Urothelium cell line (cell line): ENCODE data around the gene RIN1.
"Not testable (repeated sequence)": the region's sequence is repeated elsewhere in the genome, so short reads cannot be mapped to it uniquely, and the experiment has no call there.

Experiments
- DNase-seq: peaks from one replicate; pipeline ENCODE4 v3.0.0; 2011; ENCODE audit warnings: low spot score, mixed read lengths
- FAIRE-seq: peaks from 2 replicates; lab custom pipeline; 2011; peaks lifted over from hg19 to GRCh38; lab: Jason Lieb, UNC

RIN1 gene

DNA sequence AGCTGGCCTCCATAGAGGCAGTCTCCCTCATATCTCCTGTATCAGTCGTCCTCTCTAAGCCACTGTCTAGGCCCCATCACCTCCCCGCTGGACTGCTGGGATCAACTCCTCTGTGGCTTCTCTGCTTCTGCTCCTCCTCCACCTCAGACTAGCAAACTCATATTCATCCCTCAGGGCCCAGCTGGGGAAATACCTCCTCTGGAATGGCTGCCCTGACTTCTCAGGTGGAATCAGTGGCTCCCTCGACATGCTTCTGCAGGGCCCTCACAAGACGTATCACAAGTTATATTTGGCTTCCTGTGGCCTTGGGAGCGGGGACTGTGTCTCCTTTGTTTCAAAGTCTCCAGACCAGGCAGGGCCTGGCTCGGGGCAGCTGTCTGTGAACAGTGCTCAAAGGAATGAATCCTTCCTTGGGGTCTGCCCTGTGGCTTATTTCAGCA is 25.3 kb upstream of the RIN1 start:
- DNase-seq (peak; percentile 2), FAIRE-seq (no peak)

DNA sequence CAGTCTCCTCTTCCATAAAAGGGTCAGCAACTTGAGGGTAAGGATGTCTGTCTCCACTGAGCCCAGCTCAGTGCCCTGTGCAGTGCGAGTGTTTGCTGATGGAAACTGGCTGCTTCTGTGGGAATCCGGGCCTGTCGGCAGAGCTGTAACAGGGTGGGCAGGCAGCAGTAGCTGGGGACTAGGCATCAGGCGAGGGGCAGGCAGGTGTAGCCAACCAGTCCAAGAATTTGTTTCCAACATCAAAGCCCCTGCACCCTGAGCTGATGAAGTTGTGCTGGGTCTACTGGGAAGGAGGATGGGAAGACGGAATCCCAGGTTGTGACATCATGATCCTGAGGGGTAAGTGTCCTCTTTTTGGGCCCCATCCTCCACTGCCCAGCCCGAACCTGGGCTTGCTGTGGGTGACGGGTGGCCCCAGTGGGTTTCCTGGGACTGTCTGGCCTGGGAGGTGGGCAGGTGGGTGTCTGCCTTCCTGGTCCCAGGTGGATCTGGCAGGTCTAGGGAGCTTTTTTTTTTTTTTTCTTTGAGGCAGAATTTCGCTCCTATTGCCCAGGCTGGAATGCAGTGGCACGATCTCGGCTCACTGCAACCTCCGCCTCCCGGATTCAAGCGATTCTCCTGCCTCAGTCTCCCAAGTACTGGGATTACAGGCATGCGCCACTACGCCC is 24.3 kb upstream of the RIN1 start:
- FAIRE-seq (no peak), DNase-seq (peak; percentile 2)

DNA sequence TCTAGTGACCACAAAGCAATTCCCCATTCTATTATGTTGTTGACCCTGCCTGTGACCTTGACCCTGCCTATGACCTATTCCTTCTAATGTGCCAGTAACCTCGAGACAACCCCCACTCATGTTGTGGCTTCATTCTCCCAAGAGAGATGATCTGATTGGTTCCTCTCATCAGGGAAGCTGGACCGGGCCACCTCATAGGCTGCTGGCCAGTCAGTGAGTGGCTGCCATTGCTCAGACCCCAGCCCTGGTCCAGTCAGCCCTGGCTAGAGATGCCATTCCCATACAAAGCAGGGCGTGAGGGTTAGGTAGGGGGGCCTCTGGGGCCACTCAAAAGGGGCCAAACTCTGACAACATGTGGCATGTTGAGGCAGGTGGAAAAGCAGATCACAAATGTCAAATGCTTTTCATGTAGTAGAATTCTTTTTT is 23.4 kb upstream of the RIN1 start:
- peak; percentile 11 for DNase-seq
- no peak for FAIRE-seq

DNA sequence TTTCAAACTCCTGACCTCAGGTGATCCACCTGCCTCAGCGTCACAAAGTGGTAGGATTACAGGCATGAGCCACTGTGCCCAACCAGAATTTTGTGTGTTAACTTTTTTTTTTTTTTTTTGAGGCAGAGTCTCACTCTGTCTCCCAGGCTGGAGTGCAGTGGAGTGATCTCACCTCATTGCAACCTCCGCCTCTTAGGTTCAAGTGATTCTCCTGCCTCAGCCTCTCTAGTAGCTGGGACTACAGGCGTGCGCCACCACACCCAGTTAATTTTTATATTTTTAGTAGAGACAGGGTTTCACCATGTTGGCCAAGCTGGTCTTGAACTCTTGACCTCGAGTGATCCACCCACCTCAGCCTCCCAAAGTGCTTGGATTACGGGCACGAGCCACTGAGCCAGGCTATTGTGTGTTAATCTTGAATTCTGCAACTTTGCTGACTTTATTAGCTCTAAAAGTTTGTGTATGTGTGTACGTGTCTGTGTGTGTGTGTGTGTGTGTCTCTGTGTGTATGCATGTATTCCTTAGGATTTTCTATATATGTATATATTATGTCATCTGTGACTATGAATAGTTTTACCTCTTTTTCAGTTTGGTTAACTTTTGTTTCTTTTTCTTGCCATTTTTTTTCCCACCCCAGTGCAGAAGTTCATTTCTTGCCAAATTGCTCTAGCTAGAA is 14.5 kb upstream of the RIN1 start:
- not testable (repeated sequence) for DNase-seq, FAIRE-seq

DNA sequence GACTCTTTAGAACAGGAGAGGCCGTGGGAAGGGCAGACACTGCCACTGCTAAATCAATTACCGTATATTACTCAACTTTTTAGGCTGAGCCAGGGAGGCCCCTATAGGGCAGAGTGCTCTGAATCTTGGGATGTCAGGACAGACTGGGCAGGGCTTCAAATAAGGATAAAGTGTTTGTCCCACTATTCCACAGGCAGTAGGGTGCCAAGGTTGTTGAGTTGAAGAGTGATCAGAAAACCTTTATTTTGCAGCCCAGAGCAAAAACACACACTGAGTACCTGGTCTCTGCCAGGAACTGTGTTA is 12.8 kb upstream of the RIN1 start:
- DNase-seq = no peak
- no peak for FAIRE-seq

DNA sequence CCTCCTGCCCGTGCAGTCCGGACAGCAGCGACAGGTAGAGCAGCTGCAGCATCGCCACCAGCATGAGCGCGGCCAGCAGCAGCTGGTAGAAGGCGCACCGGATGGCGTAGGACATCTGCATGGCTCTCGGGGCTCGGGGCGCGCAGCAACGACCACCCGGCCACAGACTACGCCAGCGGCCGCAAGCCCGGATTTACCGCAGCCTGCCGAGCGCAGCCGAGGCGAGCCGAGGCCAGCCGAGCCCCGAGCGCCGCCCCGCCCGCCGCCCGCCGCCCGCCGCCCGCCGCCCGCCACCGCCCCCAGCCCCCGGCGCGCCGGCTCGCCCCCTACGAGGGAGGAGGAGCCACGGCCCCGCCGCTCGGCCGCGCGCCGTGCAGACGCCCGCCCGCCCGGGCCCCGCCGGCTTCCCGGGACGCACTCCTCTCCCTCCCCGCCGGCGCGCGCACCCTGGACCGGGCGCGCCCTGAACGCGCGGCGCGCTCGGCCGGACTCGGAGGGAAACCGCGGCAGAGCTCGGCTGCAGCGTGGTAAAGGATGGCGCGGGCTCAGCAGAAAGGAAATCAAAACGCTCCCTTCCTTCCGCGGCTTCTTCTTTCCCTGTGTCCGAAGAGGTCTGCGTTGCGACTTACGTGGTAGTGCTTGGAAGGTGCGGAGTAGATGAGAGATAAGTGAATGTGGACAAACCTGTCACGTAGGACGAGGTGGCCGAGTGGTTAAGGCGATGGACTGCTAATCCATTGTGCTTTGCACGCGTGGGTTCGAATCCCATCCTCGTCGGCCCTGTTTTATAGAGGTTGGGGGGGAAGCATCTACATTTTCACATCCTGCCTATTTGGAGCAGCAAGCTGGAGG is 11.4 kb upstream of the RIN1 start, which contains the start of gene B4GAT1:
Gene B4GAT1, minus strand, starts transcription at position 205 of the 852 bp plus-strand sequence. Its CDS starts 84 bp downstream, at position 121.
- FAIRE-seq = peak; percentile 91

DNA sequence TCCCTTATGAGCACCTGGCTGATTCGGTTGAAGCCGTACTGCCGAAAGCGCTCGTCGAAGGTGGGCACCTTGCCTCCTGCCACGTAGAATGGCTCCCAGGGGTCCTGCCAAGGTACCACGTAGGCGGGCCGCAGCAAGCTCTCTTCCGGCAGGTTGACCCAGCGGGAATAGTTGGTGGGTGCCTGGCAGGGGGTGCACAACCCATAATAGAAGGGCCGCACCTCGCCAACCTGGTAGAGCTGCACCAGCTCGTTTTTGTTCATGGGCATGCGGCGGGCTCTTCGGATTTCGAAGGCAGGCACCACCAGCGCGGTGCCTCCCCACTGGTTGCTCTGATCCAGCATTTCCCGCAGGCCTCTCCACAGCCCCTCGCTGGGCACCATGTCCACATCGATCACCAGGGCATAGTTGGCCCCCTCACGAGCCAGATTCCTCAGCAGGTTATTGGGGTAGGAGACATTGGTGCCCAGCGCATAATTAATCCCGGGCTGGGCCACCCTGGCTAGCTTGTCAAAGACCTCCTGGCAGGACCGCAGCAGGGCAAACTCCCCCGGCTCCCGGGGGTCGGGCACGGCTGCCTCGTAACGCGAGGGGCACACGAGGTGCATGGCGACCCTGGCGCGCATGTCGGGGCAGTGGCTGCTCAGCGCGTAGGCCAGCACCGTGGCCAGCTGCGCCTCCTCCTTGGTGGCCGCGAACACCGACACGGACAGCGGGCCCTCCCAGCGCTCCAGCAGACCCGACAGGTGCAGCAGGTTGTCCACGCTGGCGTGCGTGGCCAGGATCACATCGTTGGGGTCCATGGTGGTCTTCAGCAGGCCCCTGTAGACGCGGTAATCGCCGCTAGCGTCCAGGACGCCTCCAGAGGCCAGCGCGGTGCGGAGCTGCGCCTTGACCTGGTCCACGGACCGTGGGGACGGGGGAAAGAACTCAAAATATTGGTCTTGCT is 10.5 kb upstream of the RIN1 start:
- FAIRE-seq (no peak), DNase-seq (no peak)

More for the DNA sequence above, 11.4 kb upstream of the RIN1 start, which contains the start of gene B4GAT1:
- DNase-seq = peak; percentile 74

DNA sequence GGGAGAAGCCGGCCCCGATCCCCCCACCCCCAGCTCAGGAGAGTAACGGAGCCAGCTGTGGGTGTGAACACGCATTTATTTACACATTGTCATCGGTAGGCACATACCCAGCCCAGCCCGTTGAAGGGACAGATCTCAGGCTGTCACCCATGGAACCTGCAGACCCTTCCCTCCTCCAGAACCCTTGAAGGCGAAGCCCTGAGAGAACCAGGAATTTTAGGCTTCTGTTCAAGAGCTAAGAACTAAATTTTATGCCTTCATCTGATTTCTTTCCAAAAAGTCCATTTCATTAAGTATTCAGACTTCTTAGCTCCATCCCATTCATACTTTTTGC is 9.0 kb upstream of the RIN1 start:
- FAIRE-seq = no peak
- DNase-seq = no peak

DNA sequence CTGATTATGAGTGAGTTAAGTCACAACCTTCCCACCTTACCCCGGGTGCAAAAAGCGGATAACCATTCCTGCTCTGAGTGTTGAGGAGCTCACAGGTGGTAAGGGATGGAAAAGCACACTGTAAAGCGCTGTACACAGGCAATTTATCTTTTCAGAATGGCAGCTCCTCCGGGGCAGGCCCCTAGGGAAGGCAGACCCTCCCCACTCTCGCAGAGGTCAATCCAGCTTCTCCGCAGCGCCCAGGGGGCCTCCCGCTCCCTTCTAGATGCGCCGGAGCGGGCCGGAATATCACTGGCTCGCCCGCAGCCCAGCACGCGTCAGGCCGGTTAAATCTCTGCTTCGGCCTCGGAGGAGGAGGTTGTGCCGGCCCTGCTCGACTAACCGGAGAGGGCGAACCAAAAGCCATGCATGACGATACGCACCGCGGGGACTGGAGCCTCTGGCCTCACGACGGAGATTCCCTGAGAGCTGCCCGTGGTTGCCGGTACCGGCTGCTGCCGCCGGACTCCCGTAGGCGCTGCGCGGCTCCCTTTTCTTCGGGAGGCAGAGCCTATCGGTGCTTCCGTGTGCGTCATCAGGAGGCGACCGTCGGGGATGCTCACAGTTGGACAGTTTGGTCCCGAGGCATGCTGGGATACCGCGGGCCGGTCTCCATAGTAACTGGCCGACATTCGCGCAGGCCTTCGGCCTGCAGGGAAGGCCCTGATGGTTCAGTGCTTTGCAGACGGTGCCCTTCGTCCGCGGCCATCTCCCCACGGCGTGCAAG is 8.5 kb upstream of the RIN1 start, which contains the start of gene BRMS1:
Gene BRMS1, minus strand, starts transcription at position 555 of the 766 bp plus-strand sequence. CDS start 2,870 bp downstream, outside the sequence.
- DNase-seq (peak; percentile 95), FAIRE-seq (no peak)

DNA sequence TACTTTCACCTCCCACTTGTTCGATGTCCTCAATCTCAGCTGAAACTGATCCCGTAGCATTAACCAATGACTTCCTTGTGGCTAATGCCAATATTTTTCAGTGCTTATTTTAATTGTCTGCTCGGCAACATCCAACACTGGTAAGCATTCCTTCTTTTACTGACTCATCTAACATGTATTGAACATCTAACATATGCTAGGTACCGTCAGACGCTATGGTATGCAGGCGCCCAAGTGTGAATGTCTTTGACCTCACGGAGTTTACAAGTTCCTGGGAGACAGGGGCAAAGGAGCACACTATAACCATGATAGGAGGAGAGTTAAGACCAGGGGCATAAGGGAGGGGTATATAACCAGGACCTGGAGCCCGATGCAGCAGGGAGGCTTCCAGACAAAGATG is 6.9 kb upstream of the RIN1 start:
- FAIRE-seq (no peak), DNase-seq (no peak)

DNA sequence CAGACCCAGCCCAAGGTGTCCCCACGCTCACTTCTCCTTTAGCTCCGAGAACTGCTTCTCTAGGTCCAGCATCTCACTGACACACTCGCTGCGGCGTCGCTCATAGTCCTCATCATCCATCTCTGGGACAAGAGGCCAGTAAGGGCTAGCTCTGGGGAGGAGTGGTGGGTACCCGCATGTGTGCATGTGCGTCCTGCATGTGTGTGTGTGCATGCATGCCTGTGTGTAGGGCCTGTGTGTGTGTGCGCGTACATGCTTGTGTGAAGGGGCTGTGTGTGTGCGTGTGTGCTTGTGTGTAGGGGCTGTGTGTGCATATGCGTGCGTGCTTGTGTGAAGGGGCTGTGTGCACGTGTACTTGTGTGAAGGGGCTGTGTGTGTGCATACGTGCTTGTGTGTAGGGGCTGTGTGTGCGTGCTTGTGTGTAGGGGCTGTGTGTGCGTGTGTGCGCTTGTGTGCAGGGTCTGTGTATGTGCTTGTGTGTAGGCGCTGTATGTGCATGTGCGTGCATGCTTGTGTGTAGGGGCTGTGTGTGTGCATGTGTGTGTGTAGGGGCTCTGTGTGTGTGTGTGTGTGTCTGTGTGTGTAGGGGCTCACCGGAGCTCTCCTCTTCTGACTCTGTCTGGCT is 5.4 kb upstream of the RIN1 start:
- peak; percentile 75 for FAIRE-seq
- no peak for DNase-seq

DNA sequence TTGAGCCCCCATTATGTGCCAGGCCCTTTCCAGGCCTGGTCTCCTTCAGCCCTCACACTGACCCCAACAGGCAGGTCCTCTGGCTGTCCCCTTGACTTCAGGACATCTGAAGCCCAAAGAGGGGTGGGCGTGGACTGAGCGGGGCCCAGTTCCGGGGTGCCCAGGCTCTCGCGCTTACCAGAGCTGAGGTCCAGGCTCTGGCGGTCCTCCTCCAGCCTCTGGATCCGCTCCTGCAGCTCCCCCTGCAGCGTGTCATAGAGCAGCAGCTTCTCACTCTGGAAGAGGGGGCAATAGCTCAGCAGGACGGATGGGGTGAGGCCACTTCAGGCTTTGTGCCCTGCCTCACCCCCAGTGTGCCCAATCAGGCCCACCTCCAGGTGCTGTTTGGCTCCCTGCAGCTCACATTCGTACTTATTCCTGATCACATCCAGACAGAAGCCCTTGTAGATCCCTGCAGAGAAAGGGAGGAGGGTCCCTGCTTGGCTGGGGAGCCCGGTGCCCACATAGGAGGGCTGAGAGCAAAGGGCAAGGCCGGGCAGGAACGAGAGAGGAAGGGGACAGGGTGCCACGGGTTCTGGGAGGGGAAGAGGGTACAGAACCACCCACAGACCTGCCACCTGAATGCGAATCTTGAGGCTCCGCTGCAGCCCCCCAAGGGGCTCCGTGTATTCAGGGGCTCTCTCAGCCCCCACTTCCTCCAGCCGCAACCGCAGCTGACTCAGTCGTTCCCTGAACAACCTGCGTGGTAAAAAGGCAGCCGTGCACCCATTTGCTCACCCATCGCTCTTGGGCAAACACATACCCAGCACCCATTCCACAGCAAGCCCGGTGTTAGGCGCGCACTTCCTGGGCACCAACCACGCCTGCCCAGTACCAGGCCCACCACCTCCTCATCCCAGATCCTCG is 4.6 kb upstream of the RIN1 start:
- FAIRE-seq (no peak), DNase-seq (no peak)

DNA sequence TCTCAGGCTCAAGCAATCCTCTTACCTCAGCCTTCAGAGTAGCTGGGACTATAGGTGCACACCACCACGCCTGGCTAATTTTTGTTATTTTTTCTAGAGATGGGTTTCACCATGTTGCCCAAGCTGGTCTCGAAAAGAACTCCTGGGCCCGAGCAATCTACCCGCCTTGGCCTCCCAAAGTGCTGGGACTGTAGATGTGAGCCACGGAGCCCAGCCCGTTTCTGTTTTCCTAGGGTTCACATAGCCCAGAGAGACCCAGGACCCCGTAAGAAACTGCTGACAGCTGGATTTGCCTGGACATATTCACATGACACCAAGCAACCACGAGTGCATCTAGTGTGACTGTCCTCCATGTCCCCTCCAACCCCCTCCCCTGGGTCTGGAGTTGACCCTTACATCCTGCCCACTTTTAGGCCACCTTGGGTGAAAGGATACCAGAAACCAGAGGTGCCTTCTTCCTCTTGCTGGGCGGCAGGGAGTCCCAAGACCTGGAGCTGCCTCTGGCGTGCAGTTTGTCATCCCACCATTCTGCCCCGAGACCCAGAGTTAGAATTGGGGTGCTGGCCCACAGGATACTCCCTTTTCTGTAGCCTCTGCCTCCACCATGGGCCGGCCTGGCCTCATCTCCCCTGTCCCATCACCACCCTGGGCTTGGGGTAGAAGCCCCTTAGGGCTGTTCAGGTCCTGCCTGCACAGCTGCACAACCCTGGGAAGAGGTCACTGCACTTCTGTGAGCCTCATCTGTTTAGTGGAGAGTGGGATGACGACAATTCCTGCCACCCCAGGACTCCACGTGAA is 3.7 kb upstream of the RIN1 start:
- DNase-seq = no peak
- no peak for FAIRE-seq

DNA sequence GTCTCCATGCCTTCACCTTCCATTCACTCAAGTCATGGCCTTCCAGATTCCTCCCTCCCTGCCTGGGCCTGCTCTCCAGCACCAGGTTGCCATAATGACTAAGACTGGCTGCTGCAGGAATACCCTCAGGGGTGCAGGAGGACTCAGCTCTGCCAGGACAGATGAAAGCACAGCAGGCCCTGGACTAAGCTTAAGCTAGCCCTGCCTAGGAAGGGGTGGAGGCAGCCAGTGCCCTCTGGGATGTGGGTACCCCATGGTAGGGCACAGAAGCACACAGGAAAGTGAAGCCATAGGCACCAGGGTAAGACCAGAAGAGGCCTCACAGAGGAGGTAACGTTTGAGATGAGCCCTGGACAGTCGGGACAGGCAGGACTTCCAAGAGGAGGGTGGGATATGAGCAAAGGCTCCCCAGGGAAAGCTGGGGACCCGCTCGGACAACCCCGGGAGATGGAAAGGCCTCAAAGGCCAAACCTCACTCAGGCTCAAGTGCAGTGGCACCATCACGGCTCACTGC is 3.0 kb upstream of the RIN1 start:
- no peak for DNase-seq
- no peak for FAIRE-seq

DNA sequence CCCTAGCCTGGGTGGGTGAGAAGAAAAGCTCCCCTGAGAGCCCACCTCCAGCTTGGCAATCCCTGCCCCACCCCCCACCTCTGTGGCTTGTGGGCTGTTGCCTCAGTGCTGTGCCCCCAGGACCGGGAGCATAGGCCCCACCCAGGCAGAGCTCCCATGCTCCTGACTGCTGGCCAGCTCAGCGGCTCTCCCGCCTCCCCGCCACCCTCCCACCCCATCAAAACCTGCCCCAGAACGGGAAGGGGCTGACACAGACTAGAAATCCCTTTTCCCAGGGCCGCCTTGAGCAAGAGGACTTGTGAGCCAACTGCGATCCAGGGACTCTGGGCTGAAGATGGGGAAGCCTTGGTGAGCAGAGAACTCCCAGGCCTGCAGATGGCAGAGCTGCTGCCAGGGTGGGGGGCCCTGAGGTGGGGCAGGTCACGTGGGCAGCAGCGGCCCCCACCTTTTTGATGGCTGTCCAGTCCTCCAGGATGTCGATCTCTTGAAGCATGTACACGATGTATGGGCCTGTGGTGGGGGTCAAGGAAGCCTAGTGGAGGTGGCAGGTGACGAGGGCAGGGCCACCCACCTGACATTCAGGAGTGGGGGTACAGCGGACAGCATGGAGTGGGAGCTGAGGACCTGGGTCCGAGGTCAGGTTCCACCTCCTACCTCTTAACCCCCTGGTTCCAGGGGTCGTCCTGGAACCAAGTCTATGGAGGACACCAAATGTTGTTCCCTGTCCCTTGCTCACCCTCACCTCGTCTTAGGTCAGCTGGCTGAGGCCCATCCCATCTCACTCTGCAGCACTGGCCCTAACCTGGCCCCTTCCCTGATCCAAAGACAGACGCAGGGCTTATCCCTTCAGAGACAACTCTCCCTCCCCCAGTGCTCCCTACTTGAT is 2.3 kb upstream of the RIN1 start:
- DNase-seq (no peak), FAIRE-seq (no peak)
